Measurements from ENCODE around the gene GBP4. TPM values are rescaled to one million over a fixed set of nuclear protein-coding genes. Genes with fewer than 3 reads are reported as not detected.
A peak's percentile ranks its signal among the peaks of the same experiment; 100 is the strongest.

The GBP4 gene
- total RNA-seq, 1 experiment from 2014 or later, result 0.07 TPM

- ATAC-seq (no peak), DNase-seq (no peak)
- no peaks in the 10 kb centered on the region for H3K9me2 ChIP-seq (replicated peaks; ENCODE audit: low read length)
- no TSS peak for BruUV-seq (replicated peaks)
- H3K9me3 ChIP-seq (ENCODE audit: low read length), result no peaks in the 10 kb centered on the region
- no peaks in the 10 kb centered on the region for H3K4me1 ChIP-seq (ENCODE audit: insufficient read depth, low read length)
- H3K27me3 ChIP-seq (ENCODE audit: low read length), result no peaks in the 10 kb centered on the region
- H3F3A ChIP-seq (ENCODE audit: low read length, unreplicated experiment), result no peaks in the 10 kb centered on the region
- ChIA-PET CTCF (no interaction called here), POLR2A (ENCODE audit: unreplicated experiment) (interaction anchor here (0.6 kb wide), 1 partner anchor 149 kb away, joined by 3 read pairs; no protein-coding TSS in a partner anchor)
- intact Hi-C loops (cut with micrococcal nuclease), result no loop called here
- H3K27ac ChIP-seq (ENCODE audit: low read length), result no peak overlapping the region
- H3K9ac ChIP-seq (ENCODE audit: low read length), result no peak overlapping the region
- H3K36me3 ChIP-seq (ENCODE audit: low read depth, low read length), result no peaks in the 10 kb centered on the region
- H4K20me1 ChIP-seq (ENCODE audit: low read length), result no peaks in the 10 kb centered on the region
- H2AFZ ChIP-seq (ENCODE audit: low read length), result no peak overlapping the region
- no peak overlapping the region for H3K4me3 ChIP-seq (ENCODE audit: low read length)
- TF ChIP-seq EZH2phosphoT487 (IDR thresholded peaks at IDR 0.05; ENCODE audit: borderline replicate concordance, low read length) (no peak), CTCF (conservative IDR thresholded peaks at IDR 0.05; ENCODE audit: low read depth, low read length) (no peak), EZH2 (IDR thresholded peaks at IDR 0.05; ENCODE audit: low read length, unreplicated experiment) (no peak)
- no peaks in the 10 kb centered on the region for H3K79me2 ChIP-seq (ENCODE audit: low read length)
- H3K4me2 ChIP-seq (ENCODE audit: low read length), result no peak overlapping the region
Observed at GRCh38 chr1:89170170-89171066, 28.3 kb downstream of the GBP4 start.

- DNase-seq (no peak), ATAC-seq (peak; percentile 31; the same call in 1 of the 2 replicates)
- Histone ChIP-seq H3K9ac (ENCODE audit: low read length) (no peak overlapping the region), H2AFZ (ENCODE audit: low read length) (no peak overlapping the region), H3K79me2 (ENCODE audit: low read length) (no peaks in the 10 kb centered on the region), H3F3A (ENCODE audit: low read length, unreplicated experiment) (no peaks in the 10 kb centered on the region), H4K20me1 (ENCODE audit: low read length) (no peaks in the 10 kb centered on the region), H3K27me3 (ENCODE audit: low read length) (no peaks in the 10 kb centered on the region), H3K9me2 (replicated peaks; ENCODE audit: low read length) (no peaks in the 10 kb centered on the region), H3K4me2 (ENCODE audit: low read length) (no peak overlapping the region), H3K4me1 (ENCODE audit: insufficient read depth, low read length) (no peaks in the 10 kb centered on the region), H3K36me3 (ENCODE audit: low read depth, low read length) (no peaks in the 10 kb centered on the region), H3K9me3 (ENCODE audit: low read length) (no peaks in the 10 kb centered on the region), H3K4me3 (ENCODE audit: low read length) (no peak overlapping the region), H3K27ac (ENCODE audit: low read length) (no peak overlapping the region)
- ChIA-PET POLR2A (ENCODE audit: unreplicated experiment) (no interaction called here), CTCF (no interaction called here)
- BruUV-seq (replicated peaks), result no TSS peak
- no peak for TF ChIP-seq CTCF (conservative IDR thresholded peaks at IDR 0.05; ENCODE audit: low read depth, low read length)
- intact Hi-C loops (cut with micrococcal nuclease), result no loop called here
Observed at GRCh38 chr1:89169166-89169565, 29.6 kb downstream of the GBP4 start.

- no peak overlapping the region for H3K9ac ChIP-seq (ENCODE audit: low read length)
- CTCF ChIA-PET, result no interaction called here
Observed at GRCh38 chr1:89167590-89168230, 31.0 kb downstream of the GBP4 start.

More at GRCh38 chr1:89167590-89168230, 31.0 kb downstream of the GBP4 start:
- DNase-seq, result no peak
- no peak overlapping the region for H3K4me2 ChIP-seq (ENCODE audit: low read length)
- H3K9me3 ChIP-seq (ENCODE audit: low read length), result no peaks in the 10 kb centered on the region
- H3K4me3 ChIP-seq (ENCODE audit: low read length), result no peak overlapping the region
- no peak overlapping the region for H2AFZ ChIP-seq (ENCODE audit: low read length)
- ATAC-seq, result no peak
- TF ChIP-seq EZH2phosphoT487 (IDR thresholded peaks at IDR 0.05; ENCODE audit: borderline replicate concordance, low read length) (no peak), EZH2 (IDR thresholded peaks at IDR 0.05; ENCODE audit: low read length, unreplicated experiment) (no peak), CTCF (conservative IDR thresholded peaks at IDR 0.05; ENCODE audit: low read depth, low read length) (no peak)
- no peak overlapping the region for H3K27ac ChIP-seq (ENCODE audit: low read length)
- intact Hi-C loops (cut with micrococcal nuclease), result no loop called here
- no peaks in the 10 kb centered on the region for H3K36me3 ChIP-seq (ENCODE audit: low read depth, low read length)
- no peaks in the 10 kb centered on the region for H3K9me2 ChIP-seq (replicated peaks; ENCODE audit: low read length)
- H4K20me1 ChIP-seq (ENCODE audit: low read length), result no peaks in the 10 kb centered on the region
- H3K79me2 ChIP-seq (ENCODE audit: low read length), result no peaks in the 10 kb centered on the region
- no TSS peak for BruUV-seq (replicated peaks)
- no peaks in the 10 kb centered on the region for H3K4me1 ChIP-seq (ENCODE audit: insufficient read depth, low read length)
- H3F3A ChIP-seq (ENCODE audit: low read length, unreplicated experiment), result no peaks in the 10 kb centered on the region
- H3K27me3 ChIP-seq (ENCODE audit: low read length), result no peaks in the 10 kb centered on the region
- POLR2A ChIA-PET (ENCODE audit: unreplicated experiment), result interaction anchor here (0.6 kb wide), 1 partner anchor 103 kb away, joined by 3 read pairs; the partner anchor contains the start of gene GBP1

All from PC-3 (cell line).